Measurements from ENCODE around the gene CREM. TPM values are rescaled to one million over a fixed set of nuclear protein-coding genes. Genes with fewer than 3 reads are reported as not detected.

Gene CREM
- total and polyA plus RNA-seq, 12 donors, result 37.8 to 91.7 (median 57.6) TPM

DNA sequence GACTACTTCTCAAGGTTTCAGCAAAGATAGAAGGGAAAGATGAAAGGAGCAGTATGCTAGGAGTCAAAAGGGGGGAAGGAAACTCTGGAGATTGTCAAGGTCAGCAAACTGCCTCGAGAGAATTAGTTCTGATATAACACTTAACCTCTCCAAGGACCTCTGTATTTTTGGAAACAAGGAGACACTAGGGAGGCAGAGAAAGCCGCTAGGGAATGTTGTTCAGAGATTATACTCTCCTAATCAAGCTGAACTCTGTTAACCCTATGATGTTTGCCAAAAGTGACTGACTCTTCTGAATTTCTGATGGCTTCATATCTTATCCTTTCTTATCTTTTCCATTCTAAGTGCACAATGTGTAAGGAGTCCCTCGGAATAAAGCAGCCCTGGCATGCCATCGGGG, 27.1 kb downstream of the CREM start:
- WGBS, 2 donors, result 13 to 15% methylated on average over 4 of the region's 4 CpGs
- Histone ChIP-seq H3K27me3 (no peaks in the 10 kb centered on the region), H3K4me1 (peaks cover 0 to 32% (median 17%) of the 10 kb centered on the region in 9 donors), H3K27ac (peak overlapping the region in 9 of 10 donors; percentile 40 to 74 (median 59)), H3K36me3 (no peaks in the 10 kb centered on the region), H3K4me3 (no peak overlapping the region), H3K9me3 (peaks cover 0 to 2% (median 0%) of the 10 kb centered on the region in 11 donors)
- TF ChIP-seq, protein P1, sequence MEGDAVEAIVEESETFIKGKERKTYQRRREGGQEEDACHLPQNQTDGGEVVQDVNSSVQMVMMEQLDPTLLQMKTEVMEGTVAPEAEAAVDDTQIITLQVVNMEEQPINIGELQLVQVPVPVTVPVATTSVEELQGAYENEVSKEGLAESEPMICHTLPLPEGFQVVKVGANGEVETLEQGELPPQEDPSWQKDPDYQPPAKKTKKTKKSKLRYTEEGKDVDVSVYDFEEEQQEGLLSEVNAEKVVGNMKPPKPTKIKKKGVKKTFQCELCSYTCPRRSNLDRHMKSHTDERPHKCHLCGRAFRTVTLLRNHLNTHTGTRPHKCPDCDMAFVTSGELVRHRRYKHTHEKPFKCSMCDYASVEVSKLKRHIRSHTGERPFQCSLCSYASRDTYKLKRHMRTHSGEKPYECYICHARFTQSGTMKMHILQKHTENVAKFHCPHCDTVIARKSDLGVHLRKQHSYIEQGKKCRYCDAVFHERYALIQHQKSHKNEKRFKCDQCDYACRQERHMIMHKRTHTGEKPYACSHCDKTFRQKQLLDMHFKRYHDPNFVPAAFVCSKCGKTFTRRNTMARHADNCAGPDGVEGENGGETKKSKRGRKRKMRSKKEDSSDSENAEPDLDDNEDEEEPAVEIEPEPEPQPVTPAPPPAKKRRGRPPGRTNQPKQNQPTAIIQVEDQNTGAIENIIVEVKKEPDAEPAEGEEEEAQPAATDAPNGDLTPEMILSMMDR (IDR thresholded peaks at IDR 0.05), result no peak
- intact Hi-C loops (cut with DNase I), result no loop called here
- peak in 1 of 2 donors; percentile 21 for DNase-seq
- peak; percentile 69 to 93 (median 78) for ATAC-seq

DNA sequence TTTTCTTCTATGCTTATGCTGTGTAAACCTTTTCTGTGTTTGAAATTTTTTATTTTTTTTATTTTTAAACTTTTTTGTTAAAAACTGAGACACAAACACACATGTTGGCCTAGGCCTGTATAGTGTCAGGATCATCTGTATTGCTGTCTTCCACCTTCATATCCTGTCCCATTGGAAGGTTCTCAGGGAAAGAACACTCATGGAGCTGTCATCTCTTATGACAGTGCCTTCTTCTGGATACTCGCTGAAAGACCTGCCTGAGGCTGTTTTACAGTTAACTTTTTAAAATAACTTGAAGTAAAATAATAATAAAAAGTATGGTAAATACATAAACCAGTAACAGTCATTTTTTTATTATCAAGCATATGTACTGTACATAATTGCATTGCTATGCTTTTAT, 34.1 kb downstream of the CREM start:
- Histone ChIP-seq H3K4me1 (no peaks in the 10 kb centered on the region), H3K9me3 (peaks cover 0 to 7% (median 0%) of the 10 kb centered on the region in 11 donors), H3K27me3 (no peaks in the 10 kb centered on the region), H3K27ac (no peak overlapping the region), H3K36me3 (no peaks in the 10 kb centered on the region), H3K4me3 (no peak overlapping the region)
- TF ChIP-seq, protein P1 (IDR thresholded peaks at IDR 0.05), result no peak
- DNase-seq, result no peak
- WGBS, 2 donors, result 95 to 97% methylated on average over 1 of the region's 1 CpG
- no peak for ATAC-seq
- intact Hi-C loops (cut with DNase I), result no loop called here

DNA sequence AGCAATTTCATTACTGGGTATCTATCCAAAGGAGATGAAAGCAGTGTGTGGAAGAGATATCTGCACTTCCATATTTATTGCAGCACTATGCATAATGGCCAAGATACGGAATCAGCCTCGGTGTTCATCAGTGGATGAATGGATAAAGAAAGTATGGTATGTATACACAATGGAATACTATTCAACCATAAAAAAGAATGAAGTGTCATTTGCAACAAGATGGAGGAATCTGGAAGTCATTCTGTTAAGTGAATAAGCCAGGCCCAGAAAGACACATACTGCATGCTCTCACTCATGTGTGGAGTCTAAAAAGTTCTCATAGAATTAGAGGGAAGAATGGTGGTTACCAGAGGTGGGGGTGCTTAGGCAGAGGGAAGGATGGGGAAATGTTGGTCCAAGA, 35.3 kb downstream of the CREM start:
- Histone ChIP-seq H3K4me3 (no peak overlapping the region), H3K4me1 (no peaks in the 10 kb centered on the region), H3K36me3 (no peaks in the 10 kb centered on the region), H3K9me3 (peaks cover 0 to 7% (median 0%) of the 10 kb centered on the region in 11 donors), H3K27ac (no peak overlapping the region), H3K27me3 (no peaks in the 10 kb centered on the region)
- ATAC-seq (no peak), DNase-seq (no peak)
- intact Hi-C loops (cut with DNase I), result no loop called here
- TF ChIP-seq, protein P1 (IDR thresholded peaks at IDR 0.05), result no peak
- 99% methylated on average over 2 of the region's 2 CpGs for WGBS, 2 donors

DNA sequence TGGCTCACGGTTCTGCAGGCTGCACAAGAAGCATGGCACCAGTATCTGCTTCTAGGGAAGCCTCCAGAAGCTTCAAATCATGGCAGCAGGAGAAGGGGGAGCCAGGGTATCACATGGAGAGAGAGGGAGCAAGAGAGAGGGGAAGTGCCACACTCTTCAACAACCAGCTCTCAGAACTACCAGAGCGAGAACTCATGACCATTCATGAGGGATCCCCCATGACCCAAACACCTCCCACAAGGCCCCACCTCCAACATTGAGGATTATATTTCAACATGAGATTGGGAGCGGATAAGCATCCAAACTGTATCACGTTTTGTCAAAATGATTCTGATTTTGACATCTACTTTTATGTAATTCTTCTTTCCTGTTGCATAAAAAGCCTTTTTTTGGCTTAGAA, 38.5 kb downstream of the CREM start:
- ATAC-seq (no peak), DNase-seq (no peak)
- no peaks in the 10 kb centered on the region for H3K27me3 ChIP-seq
- no peak overlapping the region for H3K4me3 ChIP-seq
- peak overlapping the region in 1 of 10 donors; percentile 16 for H3K27ac ChIP-seq
- H3K36me3 ChIP-seq, result no peaks in the 10 kb centered on the region
- TF ChIP-seq, protein P1 (IDR thresholded peaks at IDR 0.05), result no peak
- WGBS, 2 donors, result 90% methylated on average over 4 of the region's 4 CpGs
- H3K4me1 ChIP-seq, result no peaks in the 10 kb centered on the region
- intact Hi-C loops (cut with DNase I), result no loop called here
- peaks cover 0 to 16% (median 0%) of the 10 kb centered on the region in 11 donors for H3K9me3 ChIP-seq

Data from heart right ventricle (tissue), 16 donors.